Smooth muscle cell (in vitro differentiated cells): ENCODE data around the gene GRID2. TPM values are rescaled to one million over a fixed set of nuclear protein-coding genes. Genes with fewer than 3 reads are reported as not detected.

ENCODE experiments used
- DNase-seq: peaks from one replicate; lab custom pipeline; 2025; ENCODE audit not compliant: unreplicated experiment; lab: John Stamatoyannopoulos, UW
- H2AFZ ChIP-seq: fragments of 200-600 bp; sonication (generic); 2 replicates; pipeline ENCODE4 v1.6.0; 2016; ENCODE audit warnings: antibody characterized with exemption, low read depth, mild to moderate bottlenecking
- H3F3A ChIP-seq: fragments of 200-600 bp; sonication (generic); 2 replicates; pipeline ENCODE4 v1.6.0; 2017; ENCODE audit warnings: antibody characterized with exemption, low read depth
- H3K27ac ChIP-seq: fragments of 200-600 bp; sonication (generic); 2 replicates; pipeline ENCODE4 v1.5.1; 2016; ENCODE audit warnings: low read depth, mild to moderate bottlenecking
- H3K27me3 ChIP-seq: fragments of 200-600 bp; sonication (generic); 2 replicates; pipeline ENCODE4 v1.6.1; 2016; ENCODE audit warnings: low read depth, mild to moderate bottlenecking
- H3K36me3 ChIP-seq: fragments of 200-600 bp; sonication (generic); 2 replicates; pipeline ENCODE4 v1.5.1; 2016; ENCODE audit warnings: low read depth
- H3K4me1 ChIP-seq: fragments of 200-600 bp; sonication (generic); 2 replicates; pipeline ENCODE4 v1.5.1; 2016; ENCODE audit warnings: low read depth
- H3K4me2 ChIP-seq: fragments of 200-600 bp; sonication (generic); 2 replicates; pipeline ENCODE4 v1.6.0; 2016; ENCODE audit warnings: mild to moderate bottlenecking
- H3K4me3 ChIP-seq: fragments of 200-600 bp; sonication (generic); 2 replicates; pipeline ENCODE4 v1.5.1; 2016; ENCODE audit warnings: mild to moderate bottlenecking
- H3K79me2 ChIP-seq: fragments of 200-600 bp; sonication (generic); 2 replicates; pipeline ENCODE4 v1.6.0; 2016; ENCODE audit warnings: low read depth, mild to moderate bottlenecking
- H3K9ac ChIP-seq: fragments of 200-600 bp; sonication (generic); 2 replicates; pipeline ENCODE4 v1.6.0; 2016; ENCODE audit warnings: low read depth
- H3K9me3 ChIP-seq: fragments of 200-600 bp; sonication (generic); replicated peaks from 2 replicates; pipeline ENCODE4 v1.5.1; 2016; ENCODE audit warnings: low read depth
- H4K20me1 ChIP-seq: fragments of 200-600 bp; sonication (generic); 2 replicates; pipeline ENCODE4 v1.6.0; 2016; ENCODE audit warnings: low read depth
- CTCF ChIP-seq: fragments of 200-600 bp; sonication (generic); IDR thresholded peaks from 2 replicates; pipeline ENCODE4 v1.5.1; 2017; ENCODE audit warnings: borderline replicate concordance, mild to moderate bottlenecking, antibody characterized with exemption; ENCODE audit not compliant: insufficient read depth, poor library complexity, severe bottlenecking
- WGBS: methylation state at CpG from one replicate; pipeline ENCODE4 v1.1.7; 2016; ENCODE audit warnings: low lambda C conversion rate; 5-methylcytosine and 5-hydroxymethylcytosine counted together
- polyA plus RNA-seq: library from polyadenylated mRNA; unstranded; fragments of >200 nt; fragmentation: Nextera tagmentation; extraction: Ambion mirVana; gene quantifications from 2 replicates; pipeline ENCODE4 v1.2.1, GENCODE V29; 2016
- total RNA-seq: library from RNA; depleted of rRNA; stranded (reverse); fragments of >200 nt; gene quantifications from 2 replicates; pipeline ENCODE4 v1.2.3, GENCODE V29; 2014

The GRID2 gene
- total and polyA plus RNA-seq, 2 experiments from 2014 or later, result 1.2 TPM; not detected in 1

- H4K20me1 ChIP-seq, result no peaks in the 10 kb centered on the region
- no peak for DNase-seq
- H3K9me3 ChIP-seq, result no peaks in the 10 kb centered on the region
- no peak overlapping the region for H3K4me2 ChIP-seq
- no peaks in the 10 kb centered on the region for H3K4me1 ChIP-seq
- no peak for TF ChIP-seq CTCF
- WGBS, result 66% methylated on average over 4 of the region's 4 CpGs
- no peaks in the 10 kb centered on the region for H3K79me2 ChIP-seq
- H2AFZ ChIP-seq, result peak overlapping the region; percentile 21
- H3K27me3 ChIP-seq, result no peaks in the 10 kb centered on the region
- no peaks in the 10 kb centered on the region for H3F3A ChIP-seq
- no peak overlapping the region for H3K27ac ChIP-seq
- no peaks in the 10 kb centered on the region for H3K36me3 ChIP-seq
- H3K4me3 ChIP-seq, result no peak overlapping the region
- H3K9ac ChIP-seq, result no peak overlapping the region
Measured at GRCh38 chr4:93416344-93417128, 1112.8 kb downstream of the GRID2 start.

GRCh38 chr4:93431371-93431770 lies 1127.6 kb downstream of the GRID2 start:
- TF ChIP-seq CTCF, result no peak
- H3K36me3 ChIP-seq, result no peaks in the 10 kb centered on the region
- no peaks in the 10 kb centered on the region for H4K20me1 ChIP-seq
- H3K27me3 ChIP-seq, result no peaks in the 10 kb centered on the region
- no peak overlapping the region for H3K27ac ChIP-seq
- H3K9me3 ChIP-seq, result no peaks in the 10 kb centered on the region
- DNase-seq, result no peak
- no peak overlapping the region for H3K4me3 ChIP-seq
- H3K4me2 ChIP-seq, result no peak overlapping the region
- no peaks in the 10 kb centered on the region for H3F3A ChIP-seq
- H3K9ac ChIP-seq, result no peak overlapping the region
- no peaks in the 10 kb centered on the region for H3K4me1 ChIP-seq
- no peak overlapping the region for H2AFZ ChIP-seq
- no peaks in the 10 kb centered on the region for H3K79me2 ChIP-seq

DNA sequence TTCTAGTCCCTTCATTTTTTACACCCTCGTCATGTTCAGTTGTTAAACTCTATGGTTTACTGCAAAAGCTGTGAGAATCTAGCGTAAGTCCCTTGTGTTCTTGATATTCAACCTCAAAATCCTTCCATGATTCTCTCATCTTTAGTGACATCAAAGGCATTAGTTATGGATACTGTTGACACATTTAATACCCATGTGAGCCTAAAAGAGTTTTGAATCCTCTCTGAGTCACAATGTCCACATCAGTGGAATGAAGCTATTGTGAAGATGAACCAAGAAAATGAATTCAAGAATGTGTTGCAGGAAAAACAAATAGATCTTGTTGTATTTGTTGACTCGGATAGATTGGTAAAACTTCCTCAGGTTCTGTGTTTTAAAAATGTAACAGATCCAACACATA lies 1130.1 kb downstream of the GRID2 start:
- WGBS, result 92% methylated on average over 3 of the region's 3 CpGs
- Histone ChIP-seq H3K4me2 (no peak overlapping the region), H4K20me1 (no peaks in the 10 kb centered on the region), H3F3A (no peaks in the 10 kb centered on the region), H3K27me3 (no peaks in the 10 kb centered on the region), H3K9me3 (no peaks in the 10 kb centered on the region), H3K27ac (no peak overlapping the region), H2AFZ (no peak overlapping the region), H3K79me2 (no peaks in the 10 kb centered on the region), H3K4me1 (no peaks in the 10 kb centered on the region), H3K4me3 (no peak overlapping the region), H3K36me3 (no peaks in the 10 kb centered on the region), H3K9ac (no peak overlapping the region)
- DNase-seq, result no peak
- no peak for TF ChIP-seq CTCF
